ENCODE results near the gene SRBD1.

DNA sequence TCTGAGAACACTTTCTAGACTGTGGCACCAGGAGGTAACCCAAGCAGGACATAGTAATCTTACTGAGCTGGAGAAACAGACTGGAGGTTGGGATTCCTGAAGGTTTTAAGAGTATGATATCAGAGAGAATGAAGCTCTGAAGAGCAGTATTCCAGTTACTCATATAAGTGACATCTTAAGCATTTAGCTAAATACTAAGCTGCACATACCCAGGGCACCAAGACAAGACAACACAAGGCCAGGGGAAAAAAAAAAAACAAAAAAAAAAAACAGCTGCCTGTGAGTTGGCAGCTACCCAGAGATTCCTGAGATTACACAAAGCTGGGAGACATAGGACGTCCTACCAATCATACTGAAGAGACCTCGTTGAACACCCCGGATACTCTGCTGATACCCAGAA lies 175.8 kb downstream of the SRBD1 start:
- TF ChIP-seq, protein P1, sequence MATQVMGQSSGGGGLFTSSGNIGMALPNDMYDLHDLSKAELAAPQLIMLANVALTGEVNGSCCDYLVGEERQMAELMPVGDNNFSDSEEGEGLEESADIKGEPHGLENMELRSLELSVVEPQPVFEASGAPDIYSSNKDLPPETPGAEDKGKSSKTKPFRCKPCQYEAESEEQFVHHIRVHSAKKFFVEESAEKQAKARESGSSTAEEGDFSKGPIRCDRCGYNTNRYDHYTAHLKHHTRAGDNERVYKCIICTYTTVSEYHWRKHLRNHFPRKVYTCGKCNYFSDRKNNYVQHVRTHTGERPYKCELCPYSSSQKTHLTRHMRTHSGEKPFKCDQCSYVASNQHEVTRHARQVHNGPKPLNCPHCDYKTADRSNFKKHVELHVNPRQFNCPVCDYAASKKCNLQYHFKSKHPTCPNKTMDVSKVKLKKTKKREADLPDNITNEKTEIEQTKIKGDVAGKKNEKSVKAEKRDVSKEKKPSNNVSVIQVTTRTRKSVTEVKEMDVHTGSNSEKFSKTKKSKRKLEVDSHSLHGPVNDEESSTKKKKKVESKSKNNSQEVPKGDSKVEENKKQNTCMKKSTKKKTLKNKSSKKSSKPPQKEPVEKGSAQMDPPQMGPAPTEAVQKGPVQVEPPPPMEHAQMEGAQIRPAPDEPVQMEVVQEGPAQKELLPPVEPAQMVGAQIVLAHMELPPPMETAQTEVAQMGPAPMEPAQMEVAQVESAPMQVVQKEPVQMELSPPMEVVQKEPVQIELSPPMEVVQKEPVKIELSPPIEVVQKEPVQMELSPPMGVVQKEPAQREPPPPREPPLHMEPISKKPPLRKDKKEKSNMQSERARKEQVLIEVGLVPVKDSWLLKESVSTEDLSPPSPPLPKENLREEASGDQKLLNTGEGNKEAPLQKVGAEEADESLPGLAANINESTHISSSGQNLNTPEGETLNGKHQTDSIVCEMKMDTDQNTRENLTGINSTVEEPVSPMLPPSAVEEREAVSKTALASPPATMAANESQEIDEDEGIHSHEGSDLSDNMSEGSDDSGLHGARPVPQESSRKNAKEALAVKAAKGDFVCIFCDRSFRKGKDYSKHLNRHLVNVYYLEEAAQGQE (IDR thresholded peaks at IDR 0.05; ENCODE audit: low read depth) = no peak
- TF ChIP-seq, protein P2, sequence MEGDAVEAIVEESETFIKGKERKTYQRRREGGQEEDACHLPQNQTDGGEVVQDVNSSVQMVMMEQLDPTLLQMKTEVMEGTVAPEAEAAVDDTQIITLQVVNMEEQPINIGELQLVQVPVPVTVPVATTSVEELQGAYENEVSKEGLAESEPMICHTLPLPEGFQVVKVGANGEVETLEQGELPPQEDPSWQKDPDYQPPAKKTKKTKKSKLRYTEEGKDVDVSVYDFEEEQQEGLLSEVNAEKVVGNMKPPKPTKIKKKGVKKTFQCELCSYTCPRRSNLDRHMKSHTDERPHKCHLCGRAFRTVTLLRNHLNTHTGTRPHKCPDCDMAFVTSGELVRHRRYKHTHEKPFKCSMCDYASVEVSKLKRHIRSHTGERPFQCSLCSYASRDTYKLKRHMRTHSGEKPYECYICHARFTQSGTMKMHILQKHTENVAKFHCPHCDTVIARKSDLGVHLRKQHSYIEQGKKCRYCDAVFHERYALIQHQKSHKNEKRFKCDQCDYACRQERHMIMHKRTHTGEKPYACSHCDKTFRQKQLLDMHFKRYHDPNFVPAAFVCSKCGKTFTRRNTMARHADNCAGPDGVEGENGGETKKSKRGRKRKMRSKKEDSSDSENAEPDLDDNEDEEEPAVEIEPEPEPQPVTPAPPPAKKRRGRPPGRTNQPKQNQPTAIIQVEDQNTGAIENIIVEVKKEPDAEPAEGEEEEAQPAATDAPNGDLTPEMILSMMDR (IDR thresholded peaks at IDR 0.05 in 2 of 3, conservative IDR thresholded peaks at IDR 0.05 in 1 of 3; ENCODE audit: borderline replicate concordance in 1 of 3, insufficient read depth in 1 of 3, low read depth in 2 of 3, low read length in 2 of 3) = no peak
- TF ChIP-seq SP1 (IDR thresholded peaks at IDR 0.05; ENCODE audit: low read depth) (no peak), EGR1 (IDR thresholded peaks at IDR 0.05; ENCODE audit: low read depth) (no peak), ZNF274 (IDR thresholded peaks at IDR 0.05; ENCODE audit: low read depth, low read length) (no peak), POLR2AphosphoS5 (IDR thresholded peaks at IDR 0.05; ENCODE audit: low read depth, low read length) (no peak), SIN3A (IDR thresholded peaks at IDR 0.05; ENCODE audit: low read depth) (no peak), RAD21 (IDR thresholded peaks at IDR 0.05; ENCODE audit: low read depth) (no peak), YY1 (IDR thresholded peaks at IDR 0.05; ENCODE audit: extremely low read depth, insufficient replicate concordance, low read depth, low read length) (no peak), CEBPB (IDR thresholded peaks at IDR 0.05; ENCODE audit: low read depth) (no peak), POLR2A (IDR thresholded peaks at IDR 0.05; ENCODE audit: borderline replicate concordance, extremely low read depth, insufficient read depth, insufficient read length) (no peak), EZH2 (IDR thresholded peaks at IDR 0.05) (no peak)
- TF ChIP-seq, protein P3, sequence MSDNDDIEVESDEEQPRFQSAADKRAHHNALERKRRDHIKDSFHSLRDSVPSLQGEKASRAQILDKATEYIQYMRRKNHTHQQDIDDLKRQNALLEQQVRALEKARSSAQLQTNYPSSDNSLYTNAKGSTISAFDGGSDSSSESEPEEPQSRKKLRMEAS (IDR thresholded peaks at IDR 0.05) = no peak

Measured in HCT116 (cell line).